ENCODE data around the gene SLC2A9. TPM values are rescaled to one million over a fixed set of nuclear protein-coding genes. Genes with fewer than 3 reads are reported as not detected.

Gene SLC2A9
- total RNA-seq, 2 donors from 2014 or later, result 9.8 to 15.3 TPM

GRCh38 chr4:9816285-9816684 is 205.0 kb downstream of the SLC2A9 start:
- no peak for DNase-seq (ENCODE audit: low spot score)
- Histone ChIP-seq H3K4me1 (replicated peaks) (no peaks in the 10 kb centered on the region), H3K27me3 (replicated peaks; ENCODE audit: insufficient read depth) (no peaks in the 10 kb centered on the region), H3K27ac (no peak overlapping the region), H3K4me3 (no peak overlapping the region), H3K9me3 (no peaks in the 10 kb centered on the region), H3K36me3 (no peaks in the 10 kb centered on the region)
- 97% methylated on average over 3 of the region's 3 CpGs for WGBS
- TF ChIP-seq POLR2AphosphoS5 (IDR thresholded peaks at IDR 0.05) (no peak), CTCF (IDR thresholded peaks at IDR 0.05) (no peak)
- intact Hi-C loops (cut with DNase I), result no loop called here

- Histone ChIP-seq H3K4me1 (replicated peaks) (no peaks in the 10 kb centered on the region), H3K27me3 (replicated peaks; ENCODE audit: insufficient read depth) (no peaks in the 10 kb centered on the region), H3K36me3 (no peaks in the 10 kb centered on the region), H3K4me3 (no peak overlapping the region), H3K27ac (no peak overlapping the region), H3K9me3 (no peaks in the 10 kb centered on the region)
- DNase-seq (ENCODE audit: low spot score), result no peak
- TF ChIP-seq POLR2AphosphoS5 (IDR thresholded peaks at IDR 0.05) (no peak), CTCF (IDR thresholded peaks at IDR 0.05) (no peak), POLR2A (IDR thresholded peaks at IDR 0.05) (no peak)
- intact Hi-C loops (cut with DNase I), result no loop called here
- 56% methylated on average over 4 of the region's 4 CpGs for WGBS
Observed at GRCh38 chr4:9812501-9813340, 208.6 kb downstream of the SLC2A9 start.

- intact Hi-C loops (cut with DNase I), result no loop called here
- TF ChIP-seq CTCF (IDR thresholded peaks at IDR 0.05) (no peak), POLR2A (IDR thresholded peaks at IDR 0.05) (no peak), POLR2AphosphoS5 (IDR thresholded peaks at IDR 0.05) (no peak)
- 75% methylated on average over 3 of the region's 3 CpGs for WGBS
Observed at GRCh38 chr4:9811806-9812205, 209.5 kb downstream of the SLC2A9 start.

GRCh38 chr4:9808077-9808476 is 213.2 kb downstream of the SLC2A9 start:
- 79% methylated on average over 5 of the region's 5 CpGs for WGBS
- TF ChIP-seq POLR2A (IDR thresholded peaks at IDR 0.05) (no peak), POLR2AphosphoS5 (IDR thresholded peaks at IDR 0.05) (no peak), CTCF (IDR thresholded peaks at IDR 0.05) (no peak)
- no peaks in the 10 kb centered on the region for H3K27me3 ChIP-seq (replicated peaks; ENCODE audit: insufficient read depth)
- intact Hi-C loops (cut with DNase I), result no loop called here
- no peak overlapping the region for H3K27ac ChIP-seq
- H3K4me3 ChIP-seq, result no peak overlapping the region
- no peaks in the 10 kb centered on the region for H3K9me3 ChIP-seq
- H3K36me3 ChIP-seq, result no peaks in the 10 kb centered on the region
- H3K4me1 ChIP-seq (replicated peaks), result no peaks in the 10 kb centered on the region
- no peak for DNase-seq (ENCODE audit: low spot score)

More at GRCh38 chr4:9811806-9812205, 209.5 kb downstream of the SLC2A9 start:
- Histone ChIP-seq H3K27me3 (replicated peaks; ENCODE audit: insufficient read depth) (no peaks in the 10 kb centered on the region), H3K4me3 (no peak overlapping the region), H3K9me3 (no peaks in the 10 kb centered on the region), H3K4me1 (replicated peaks) (no peaks in the 10 kb centered on the region), H3K27ac (no peak overlapping the region), H3K36me3 (no peaks in the 10 kb centered on the region)
- DNase-seq (ENCODE audit: low spot score), result no peak

- 96% methylated on average over 5 of the region's 5 CpGs for WGBS
- intact Hi-C loops (cut with DNase I), result no loop called here
- H3K27me3 ChIP-seq (replicated peaks; ENCODE audit: insufficient read depth), result no peaks in the 10 kb centered on the region
- no peak for DNase-seq (ENCODE audit: low spot score)
- H3K36me3 ChIP-seq, result no peaks in the 10 kb centered on the region
- no peak for TF ChIP-seq POLR2AphosphoS5 (IDR thresholded peaks at IDR 0.05)
- no peak for TF ChIP-seq CTCF (IDR thresholded peaks at IDR 0.05)
- no peak for TF ChIP-seq POLR2A (IDR thresholded peaks at IDR 0.05)
- no peak overlapping the region for H3K27ac ChIP-seq
- no peaks in the 10 kb centered on the region for H3K9me3 ChIP-seq
- no peak overlapping the region for H3K4me3 ChIP-seq
- no peaks in the 10 kb centered on the region for H3K4me1 ChIP-seq (replicated peaks)
Observed at GRCh38 chr4:9804918-9805317, 216.4 kb downstream of the SLC2A9 start.
